Measurements from ENCODE around the gene CSAD.

DNA sequence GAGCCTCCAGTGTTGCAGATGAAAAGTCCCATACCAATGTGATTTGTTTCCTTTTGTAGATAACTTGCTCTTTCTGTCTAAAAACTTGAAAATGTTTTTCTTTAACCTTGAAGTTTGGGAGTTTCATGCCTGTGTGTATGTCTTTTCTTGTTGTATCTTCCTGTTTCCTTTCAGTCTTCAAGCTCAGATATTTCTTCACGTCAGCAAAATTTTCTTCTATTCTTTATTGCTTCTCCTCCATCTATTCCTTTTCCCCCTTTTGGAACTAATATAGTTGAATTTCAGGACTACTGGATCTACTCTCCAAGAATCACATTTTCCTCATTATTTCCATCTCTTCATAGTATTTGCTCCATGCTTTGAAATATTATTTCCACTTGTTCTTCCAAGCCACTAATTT lies 53.6 kb downstream of the CSAD start:
- TF ChIP-seq POLR2A (IDR thresholded peaks at IDR 0.05): no peak
- TF ChIP-seq, protein P1, sequence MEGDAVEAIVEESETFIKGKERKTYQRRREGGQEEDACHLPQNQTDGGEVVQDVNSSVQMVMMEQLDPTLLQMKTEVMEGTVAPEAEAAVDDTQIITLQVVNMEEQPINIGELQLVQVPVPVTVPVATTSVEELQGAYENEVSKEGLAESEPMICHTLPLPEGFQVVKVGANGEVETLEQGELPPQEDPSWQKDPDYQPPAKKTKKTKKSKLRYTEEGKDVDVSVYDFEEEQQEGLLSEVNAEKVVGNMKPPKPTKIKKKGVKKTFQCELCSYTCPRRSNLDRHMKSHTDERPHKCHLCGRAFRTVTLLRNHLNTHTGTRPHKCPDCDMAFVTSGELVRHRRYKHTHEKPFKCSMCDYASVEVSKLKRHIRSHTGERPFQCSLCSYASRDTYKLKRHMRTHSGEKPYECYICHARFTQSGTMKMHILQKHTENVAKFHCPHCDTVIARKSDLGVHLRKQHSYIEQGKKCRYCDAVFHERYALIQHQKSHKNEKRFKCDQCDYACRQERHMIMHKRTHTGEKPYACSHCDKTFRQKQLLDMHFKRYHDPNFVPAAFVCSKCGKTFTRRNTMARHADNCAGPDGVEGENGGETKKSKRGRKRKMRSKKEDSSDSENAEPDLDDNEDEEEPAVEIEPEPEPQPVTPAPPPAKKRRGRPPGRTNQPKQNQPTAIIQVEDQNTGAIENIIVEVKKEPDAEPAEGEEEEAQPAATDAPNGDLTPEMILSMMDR (IDR thresholded peaks at IDR 0.05): no peak
